ENCODE measurements around the gene CD101.

CD101 gene

GRCh38 chr1:117015724-117016123, 14.2 kb downstream of the CD101 start:
- TF ChIP-seq POLR2AphosphoS5 (IDR thresholded peaks at IDR 0.05; ENCODE audit: low read depth) (no peak), CTCF (IDR thresholded peaks at IDR 0.05; ENCODE audit: insufficient read depth, low read length) (no peak), REST (IDR thresholded peaks at IDR 0.05; ENCODE audit: insufficient replicate concordance, low read depth) (no peak), SPI1 (IDR thresholded peaks at IDR 0.05; ENCODE audit: borderline replicate concordance, low read depth) (no peak), GABPA (IDR thresholded peaks at IDR 0.05; ENCODE audit: low read depth) (no peak)
- DNase-seq (ENCODE audit: low read depth in 1 of 2, low spot score in 1 of 2), result no peak

GRCh38 chr1:117017062-117017461, 15.5 kb downstream of the CD101 start:
- H3K4me3 ChIP-seq (replicated peaks; ENCODE audit: insufficient read depth, low read length), result no peak overlapping the region
- no peak overlapping the region for H3K27ac ChIP-seq (replicated peaks)
- H3K27me3 ChIP-seq (ENCODE audit: insufficient read depth, poor library complexity, severe bottlenecking), result no peaks in the 10 kb centered on the region
- DNase-seq (ENCODE audit: low read depth in 1 of 2, low spot score in 1 of 2), result no peak
- no peak for TF ChIP-seq SPI1 (IDR thresholded peaks at IDR 0.05; ENCODE audit: borderline replicate concordance, low read depth)
- no peak for TF ChIP-seq GABPA (IDR thresholded peaks at IDR 0.05; ENCODE audit: low read depth)

More at GRCh38 chr1:117015724-117016123, 14.2 kb downstream of the CD101 start:
- no peaks in the 10 kb centered on the region for H3K27me3 ChIP-seq (ENCODE audit: insufficient read depth, poor library complexity, severe bottlenecking)
- H3K27ac ChIP-seq (replicated peaks), result no peak overlapping the region
- H3K4me3 ChIP-seq (replicated peaks; ENCODE audit: insufficient read depth, low read length), result no peak overlapping the region

GRCh38 chr1:117017648-117018047, 16.1 kb downstream of the CD101 start:
- no peaks in the 10 kb centered on the region for H3K27me3 ChIP-seq (ENCODE audit: insufficient read depth, poor library complexity, severe bottlenecking)
- no peak for DNase-seq (ENCODE audit: low read depth in 1 of 2, low spot score in 1 of 2)
- no peak overlapping the region for H3K4me3 ChIP-seq (replicated peaks; ENCODE audit: insufficient read depth, low read length)
- no peak overlapping the region for H3K27ac ChIP-seq (replicated peaks)
- TF ChIP-seq SPI1 (IDR thresholded peaks at IDR 0.05; ENCODE audit: borderline replicate concordance, low read depth) (no peak), POLR2AphosphoS5 (IDR thresholded peaks at IDR 0.05; ENCODE audit: low read depth) (no peak), GABPA (IDR thresholded peaks at IDR 0.05; ENCODE audit: low read depth) (no peak), REST (IDR thresholded peaks at IDR 0.05; ENCODE audit: insufficient replicate concordance, low read depth) (no peak), CTCF (IDR thresholded peaks at IDR 0.05; ENCODE audit: insufficient read depth, low read length) (no peak)

GRCh38 chr1:117020526-117021156, 19.1 kb downstream of the CD101 start:
- no peak for TF ChIP-seq GABPA (IDR thresholded peaks at IDR 0.05; ENCODE audit: low read depth)
- DNase-seq (ENCODE audit: low read depth in 1 of 2, low spot score in 1 of 2), result no peak
- Histone ChIP-seq H3K27ac (replicated peaks) (no peak overlapping the region), H3K27me3 (ENCODE audit: insufficient read depth, poor library complexity, severe bottlenecking) (no peaks in the 10 kb centered on the region), H3K4me3 (replicated peaks; ENCODE audit: insufficient read depth, low read length) (no peak overlapping the region)

- no peak overlapping the region for H3K4me3 ChIP-seq (replicated peaks; ENCODE audit: insufficient read depth, low read length)
- no peak overlapping the region for H3K27ac ChIP-seq (replicated peaks)
- no peak for DNase-seq (ENCODE audit: low read depth in 1 of 2, low spot score in 1 of 2)
- H3K27me3 ChIP-seq (ENCODE audit: insufficient read depth, poor library complexity, severe bottlenecking), result no peaks in the 10 kb centered on the region
- no peak for TF ChIP-seq SPI1 (IDR thresholded peaks at IDR 0.05; ENCODE audit: borderline replicate concordance, low read depth)
- TF ChIP-seq CTCF (IDR thresholded peaks at IDR 0.05; ENCODE audit: insufficient read depth, low read length), result no peak
- no peak for TF ChIP-seq GABPA (IDR thresholded peaks at IDR 0.05; ENCODE audit: low read depth)
- TF ChIP-seq REST (IDR thresholded peaks at IDR 0.05; ENCODE audit: insufficient replicate concordance, low read depth), result no peak
- TF ChIP-seq POLR2AphosphoS5 (IDR thresholded peaks at IDR 0.05; ENCODE audit: low read depth), result no peak
Observed at GRCh38 chr1:117022114-117022513, 20.6 kb downstream of the CD101 start.
